Measurements from ENCODE around the gene XIRP2. TPM values are rescaled to one million over a fixed set of nuclear protein-coding genes. Genes with fewer than 3 reads are reported as not detected.

Gene XIRP2
- total and polyA plus RNA-seq, 2 of the 8 experiments (the other 6 are each of a cell fraction or from before 2014, with no cell fraction given) = 0.11 TPM; not detected in 1

DNA sequence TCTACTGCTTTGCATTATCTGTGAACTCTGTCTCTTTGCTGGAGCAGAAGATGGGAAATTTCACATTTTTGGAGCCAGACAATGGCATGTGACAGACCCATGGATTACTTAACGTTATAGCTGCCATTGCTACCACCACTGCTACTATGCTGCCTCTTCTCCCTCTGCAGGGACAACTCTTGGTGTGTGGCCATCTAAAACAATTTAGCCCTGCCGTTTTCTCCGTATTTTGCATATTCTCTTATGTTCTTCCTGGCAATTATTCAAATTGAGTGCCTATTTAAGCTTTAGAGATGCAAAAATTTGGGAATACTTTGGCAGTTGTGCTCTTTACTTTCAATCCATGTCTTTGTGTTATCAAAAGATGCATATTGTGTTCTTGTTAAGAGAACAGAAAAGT, 386.8 kb downstream of the XIRP2 start (continued):
- TF ChIP-seq, protein P1, sequence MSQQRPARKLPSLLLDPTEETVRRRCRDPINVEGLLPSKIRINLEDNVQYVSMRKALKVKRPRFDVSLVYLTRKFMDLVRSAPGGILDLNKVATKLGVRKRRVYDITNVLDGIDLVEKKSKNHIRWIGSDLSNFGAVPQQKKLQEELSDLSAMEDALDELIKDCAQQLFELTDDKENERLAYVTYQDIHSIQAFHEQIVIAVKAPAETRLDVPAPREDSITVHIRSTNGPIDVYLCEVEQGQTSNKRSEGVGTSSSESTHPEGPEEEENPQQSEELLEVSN (IDR thresholded peaks at IDR 0.05) = peak; percentile 24; the same call in 1 of the 2 replicates
- TF ChIP-seq GABPA (IDR thresholded peaks at IDR 0.05; ENCODE audit: borderline replicate concordance, insufficient read depth, low read length) = no peak
- TF ChIP-seq POU5F1 (IDR thresholded peaks at IDR 0.05; ENCODE audit: low read depth, low read length) = peak; percentile 89
- TF ChIP-seq SIN3A (conservative IDR thresholded peaks at IDR 0.05 in 1 of 2, IDR thresholded peaks at IDR 0.05 in 1 of 2; ENCODE audit: low read depth in 1 of 2, low read length in 2 of 2) = no peak

Measured in H1 (cell line).